ENCODE results near the gene BABAM2.
"Not testable (repeated sequence)": the region's sequence is repeated elsewhere in the genome, so short reads cannot be mapped to it uniquely, and the experiment has no call there.

The BABAM2 gene

GRCh38 chr2:27856386-27856785, 34.1 kb upstream of the BABAM2 start:
- Histone ChIP-seq H3K27me3 (ENCODE audit: control insufficient read depth, insufficient read depth, low read length) (no peaks in the 10 kb centered on the region), H3K4me3 (ENCODE audit: low read depth, low read length) (no peak overlapping the region), H3K4me1 (peaks cover 7% of the 10 kb centered on the region), H3K9me3 (ENCODE audit: control insufficient read depth, low read length) (no peaks in the 10 kb centered on the region), H3K27ac (no peak overlapping the region), H3K4me2 (ENCODE audit: low read length) (no peak overlapping the region), H3K79me2 (no peaks in the 10 kb centered on the region), H3K36me3 (ENCODE audit: control insufficient read depth, insufficient read depth, low read length) (no peaks in the 10 kb centered on the region), H3K9ac (no peak overlapping the region), H2AFZ (no peak overlapping the region)
- TF ChIP-seq CTCF (IDR thresholded peaks at IDR 0.05) = no peak

GRCh38 chr2:27856956-27857355, 33.6 kb upstream of the BABAM2 start:
- no peak overlapping the region for H3K4me3 ChIP-seq (ENCODE audit: low read depth, low read length)
- no peaks in the 10 kb centered on the region for H3K9me3 ChIP-seq (ENCODE audit: control insufficient read depth, low read length)
- H3K36me3 ChIP-seq (ENCODE audit: control insufficient read depth, insufficient read depth, low read length) = no peaks in the 10 kb centered on the region
- H2AFZ ChIP-seq = no peak overlapping the region
- no peak for TF ChIP-seq CTCF (IDR thresholded peaks at IDR 0.05)
- peaks cover 7% of the 10 kb centered on the region for H3K4me1 ChIP-seq
- no peaks in the 10 kb centered on the region for H3K79me2 ChIP-seq
- no peak overlapping the region for H3K4me2 ChIP-seq (ENCODE audit: low read length)
- no peaks in the 10 kb centered on the region for H3K27me3 ChIP-seq (ENCODE audit: control insufficient read depth, insufficient read depth, low read length)
- no peak overlapping the region for H3K27ac ChIP-seq
- no peak overlapping the region for H3K9ac ChIP-seq

- Histone ChIP-seq H3K9me3 (ENCODE audit: control insufficient read depth, low read length) (no peaks in the 10 kb centered on the region), H3K79me2 (no peaks in the 10 kb centered on the region), H3K4me1 (peaks cover 7% of the 10 kb centered on the region), H2AFZ (no peak overlapping the region), H3K4me2 (ENCODE audit: low read length) (no peak overlapping the region), H3K9ac (no peak overlapping the region), H3K27ac (no peak overlapping the region), H3K4me3 (ENCODE audit: low read depth, low read length) (no peak overlapping the region), H3K27me3 (ENCODE audit: control insufficient read depth, insufficient read depth, low read length) (no peaks in the 10 kb centered on the region), H3K36me3 (ENCODE audit: control insufficient read depth, insufficient read depth, low read length) (no peaks in the 10 kb centered on the region)
- TF ChIP-seq CTCF (IDR thresholded peaks at IDR 0.05) = no peak
Observed at GRCh38 chr2:27857417-27858172, 32.9 kb upstream of the BABAM2 start.

- TF ChIP-seq CTCF (IDR thresholded peaks at IDR 0.05) = no peak
- Histone ChIP-seq H3K27ac (no peak overlapping the region), H3K4me1 (peaks cover 5% of the 10 kb centered on the region), H3K9ac (no peak overlapping the region), H3K9me3 (ENCODE audit: control insufficient read depth, low read length) (no peaks in the 10 kb centered on the region), H2AFZ (no peak overlapping the region), H3K27me3 (ENCODE audit: control insufficient read depth, insufficient read depth, low read length) (no peaks in the 10 kb centered on the region), H3K79me2 (no peaks in the 10 kb centered on the region), H3K36me3 (ENCODE audit: control insufficient read depth, insufficient read depth, low read length) (no peaks in the 10 kb centered on the region), H3K4me3 (ENCODE audit: low read depth, low read length) (no peak overlapping the region), H3K4me2 (ENCODE audit: low read length) (no peak overlapping the region)
Observed at GRCh38 chr2:27860111-27860510, 30.4 kb upstream of the BABAM2 start.

GRCh38 chr2:27863146-27863545, 27.4 kb upstream of the BABAM2 start:
- no peak overlapping the region for H2AFZ ChIP-seq
- H3K4me3 ChIP-seq (ENCODE audit: low read depth, low read length) = no peak overlapping the region
- H3K9me3 ChIP-seq (ENCODE audit: control insufficient read depth, low read length) = no peaks in the 10 kb centered on the region
- no peak overlapping the region for H3K4me2 ChIP-seq (ENCODE audit: low read length)
- H3K4me1 ChIP-seq = no peaks in the 10 kb centered on the region
- H3K79me2 ChIP-seq = no peaks in the 10 kb centered on the region
- no peak for TF ChIP-seq CTCF (IDR thresholded peaks at IDR 0.05)
- H3K36me3 ChIP-seq (ENCODE audit: control insufficient read depth, insufficient read depth, low read length) = no peaks in the 10 kb centered on the region
- H3K9ac ChIP-seq = no peak overlapping the region
- H3K27ac ChIP-seq = no peak overlapping the region
- no peaks in the 10 kb centered on the region for H3K27me3 ChIP-seq (ENCODE audit: control insufficient read depth, insufficient read depth, low read length)

- H3K36me3 ChIP-seq (ENCODE audit: control insufficient read depth, insufficient read depth, low read length); H3K4me1 ChIP-seq; H3K9ac ChIP-seq; H3K27me3 ChIP-seq (ENCODE audit: control insufficient read depth, insufficient read depth, low read length); H3K4me3 ChIP-seq (ENCODE audit: low read depth, low read length); H3K9me3 ChIP-seq (ENCODE audit: control insufficient read depth, low read length); H3K27ac ChIP-seq; H2AFZ ChIP-seq; H3K79me2 ChIP-seq; H3K4me2 ChIP-seq (ENCODE audit: low read length): not testable (repeated sequence)
Observed at GRCh38 chr2:27863955-27864354, 26.6 kb upstream of the BABAM2 start.

Measured in parathyroid adenoma (tissue), 2 donors.